ENCODE data around the gene RNF121.

DNA sequence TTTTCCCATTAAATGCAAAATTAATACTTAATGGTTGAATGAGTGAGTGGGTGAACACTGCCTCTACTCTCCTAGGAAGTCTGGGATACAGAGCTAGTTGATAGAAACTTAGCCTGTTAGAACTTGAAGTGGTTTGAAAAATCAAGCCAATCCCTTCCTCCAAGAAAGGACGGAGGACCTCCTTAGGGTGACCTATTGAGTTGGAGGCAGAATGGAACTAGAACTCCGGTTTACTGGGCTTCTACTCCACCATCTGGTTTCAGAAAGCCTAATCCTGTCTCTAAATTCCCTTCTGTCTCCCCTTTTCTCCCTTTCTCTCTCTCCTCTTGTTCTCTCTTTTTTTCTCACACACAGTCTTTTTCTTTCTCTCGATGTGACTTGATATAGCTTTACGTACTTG is 50.2 kb downstream of the RNF121 start:
- TF ChIP-seq, protein P1, sequence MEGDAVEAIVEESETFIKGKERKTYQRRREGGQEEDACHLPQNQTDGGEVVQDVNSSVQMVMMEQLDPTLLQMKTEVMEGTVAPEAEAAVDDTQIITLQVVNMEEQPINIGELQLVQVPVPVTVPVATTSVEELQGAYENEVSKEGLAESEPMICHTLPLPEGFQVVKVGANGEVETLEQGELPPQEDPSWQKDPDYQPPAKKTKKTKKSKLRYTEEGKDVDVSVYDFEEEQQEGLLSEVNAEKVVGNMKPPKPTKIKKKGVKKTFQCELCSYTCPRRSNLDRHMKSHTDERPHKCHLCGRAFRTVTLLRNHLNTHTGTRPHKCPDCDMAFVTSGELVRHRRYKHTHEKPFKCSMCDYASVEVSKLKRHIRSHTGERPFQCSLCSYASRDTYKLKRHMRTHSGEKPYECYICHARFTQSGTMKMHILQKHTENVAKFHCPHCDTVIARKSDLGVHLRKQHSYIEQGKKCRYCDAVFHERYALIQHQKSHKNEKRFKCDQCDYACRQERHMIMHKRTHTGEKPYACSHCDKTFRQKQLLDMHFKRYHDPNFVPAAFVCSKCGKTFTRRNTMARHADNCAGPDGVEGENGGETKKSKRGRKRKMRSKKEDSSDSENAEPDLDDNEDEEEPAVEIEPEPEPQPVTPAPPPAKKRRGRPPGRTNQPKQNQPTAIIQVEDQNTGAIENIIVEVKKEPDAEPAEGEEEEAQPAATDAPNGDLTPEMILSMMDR (IDR thresholded peaks at IDR 0.05) = no peak
- no peak for TF ChIP-seq POLR2A (IDR thresholded peaks at IDR 0.05)
